Measurements from ENCODE around the gene SHCBP1. TPM values are rescaled to one million over a fixed set of nuclear protein-coding genes. Genes with fewer than 3 reads are reported as not detected.

The SHCBP1 gene
- total RNA-seq, 1 experiment from 2014 or later = 34.6 TPM

DNA sequence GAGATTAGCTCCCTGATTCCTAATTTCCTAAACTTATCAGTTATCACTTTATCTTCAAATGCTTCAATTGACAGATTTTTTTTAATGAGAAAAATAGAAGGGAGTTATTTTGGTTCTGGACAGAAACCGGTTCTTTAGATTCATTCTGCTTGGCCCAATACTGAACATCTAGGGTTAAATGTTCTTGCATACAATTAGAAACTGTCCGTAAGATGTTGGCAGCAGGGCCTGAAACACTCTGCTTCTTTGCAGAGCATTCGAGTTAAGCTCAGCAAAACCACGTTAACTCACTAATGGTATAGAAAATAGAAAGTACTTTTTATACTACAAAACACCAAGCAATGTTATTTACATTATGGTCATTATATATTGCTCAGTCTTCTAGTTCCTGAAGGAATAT lies 7.2 kb downstream of the SHCBP1 start:
- DNase-seq (ENCODE audit: low read depth) = no peak

DNA sequence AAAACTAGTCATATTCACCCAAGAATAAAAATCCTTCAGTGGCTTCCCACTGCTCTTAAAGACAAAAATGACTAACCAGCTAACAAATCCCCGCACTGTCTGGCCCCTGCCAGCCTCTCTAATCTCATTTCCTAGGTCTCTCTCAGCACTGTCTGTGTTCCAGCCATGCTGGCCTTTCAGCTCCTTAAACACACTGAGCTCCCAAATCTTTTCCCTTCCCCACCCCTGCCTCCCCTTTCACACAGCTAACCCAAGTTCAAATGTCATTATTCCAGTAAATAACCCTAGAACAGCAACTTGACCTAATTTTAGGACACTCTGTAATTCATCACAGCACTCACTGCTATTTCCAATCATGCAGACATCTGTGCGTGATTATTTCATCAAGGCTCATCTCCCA lies 7.8 kb downstream of the SHCBP1 start:
- DNase-seq (ENCODE audit: low read depth) = no peak

DNA sequence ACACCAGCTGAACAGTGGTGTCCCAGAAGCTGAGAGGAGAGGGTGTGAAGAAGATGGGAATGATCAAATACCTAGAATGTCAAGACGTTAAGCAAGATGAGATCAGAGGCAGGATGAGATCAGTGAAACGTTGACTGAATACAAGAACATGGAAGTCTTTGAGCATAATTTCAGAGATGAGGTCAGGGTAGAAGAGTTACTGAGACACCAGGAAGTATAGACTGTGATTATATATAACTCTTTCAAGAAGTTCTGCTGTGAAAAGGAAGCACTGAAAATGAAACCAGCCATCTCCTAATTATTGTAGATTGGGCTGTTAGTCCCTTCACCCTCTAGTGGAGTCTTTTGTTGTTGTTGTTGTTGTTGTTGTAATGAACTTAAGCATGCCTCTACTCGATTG lies 9.1 kb downstream of the SHCBP1 start:
- no peak for DNase-seq (ENCODE audit: low read depth)

DNA sequence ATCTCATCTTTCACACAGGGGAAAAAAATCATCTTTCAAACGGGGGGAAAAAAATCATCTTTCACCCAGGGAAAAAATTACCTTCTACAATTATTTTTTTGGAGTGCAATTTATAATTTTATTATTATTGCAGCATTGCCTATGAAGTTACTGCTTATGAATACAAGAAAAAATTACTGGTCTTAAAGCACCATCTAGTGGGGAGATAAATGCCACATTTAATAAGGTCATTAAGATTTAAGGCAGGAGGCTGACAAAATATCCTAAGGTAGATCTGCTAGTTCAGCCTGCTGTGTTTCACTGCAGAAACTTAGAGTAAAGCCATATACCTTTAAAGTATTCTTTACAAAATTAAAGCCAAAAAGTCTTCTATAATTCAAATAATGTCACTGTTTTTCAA lies 13.7 kb downstream of the SHCBP1 start:
- DNase-seq (ENCODE audit: low read depth) = no peak

DNA sequence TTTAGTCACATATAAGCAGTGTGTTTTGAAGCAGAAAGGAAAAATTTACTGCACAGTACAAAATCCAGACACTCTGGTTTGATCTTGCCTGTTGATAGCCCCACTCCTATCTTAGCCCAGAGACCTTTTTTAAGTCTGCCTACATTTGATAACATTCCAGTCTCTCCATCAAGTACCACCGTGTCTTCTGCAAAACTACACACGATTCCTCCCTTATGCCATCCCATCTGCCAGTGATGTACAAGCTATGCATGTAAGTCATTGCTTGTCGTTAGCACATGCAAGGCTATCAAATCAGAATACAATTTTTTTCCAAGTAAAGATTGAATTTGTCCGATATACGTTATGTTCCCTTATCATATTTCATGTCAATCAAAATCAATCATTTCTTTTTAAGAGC lies 14.9 kb downstream of the SHCBP1 start:
- no peak for DNase-seq (ENCODE audit: low read depth)

DNA sequence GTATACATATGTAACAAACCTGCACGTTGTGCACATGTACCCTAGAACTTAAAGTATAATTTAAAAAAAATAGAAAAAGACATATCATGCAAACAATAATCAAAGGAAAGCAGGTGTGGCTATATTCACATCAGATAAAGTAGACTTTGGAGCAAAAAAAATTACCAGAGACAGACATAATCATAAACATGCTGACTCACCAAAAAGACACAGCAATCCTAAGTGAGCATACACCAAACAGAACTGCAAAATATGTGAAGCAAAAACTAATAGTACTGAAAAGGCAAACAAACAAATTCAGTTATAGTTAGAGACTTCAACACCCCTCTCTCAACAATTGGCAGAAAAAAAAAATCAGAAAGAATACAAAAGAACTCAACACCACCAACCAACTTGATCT lies 29.9 kb downstream of the SHCBP1 start:
- no peak for DNase-seq (ENCODE audit: low read depth)

DNA sequence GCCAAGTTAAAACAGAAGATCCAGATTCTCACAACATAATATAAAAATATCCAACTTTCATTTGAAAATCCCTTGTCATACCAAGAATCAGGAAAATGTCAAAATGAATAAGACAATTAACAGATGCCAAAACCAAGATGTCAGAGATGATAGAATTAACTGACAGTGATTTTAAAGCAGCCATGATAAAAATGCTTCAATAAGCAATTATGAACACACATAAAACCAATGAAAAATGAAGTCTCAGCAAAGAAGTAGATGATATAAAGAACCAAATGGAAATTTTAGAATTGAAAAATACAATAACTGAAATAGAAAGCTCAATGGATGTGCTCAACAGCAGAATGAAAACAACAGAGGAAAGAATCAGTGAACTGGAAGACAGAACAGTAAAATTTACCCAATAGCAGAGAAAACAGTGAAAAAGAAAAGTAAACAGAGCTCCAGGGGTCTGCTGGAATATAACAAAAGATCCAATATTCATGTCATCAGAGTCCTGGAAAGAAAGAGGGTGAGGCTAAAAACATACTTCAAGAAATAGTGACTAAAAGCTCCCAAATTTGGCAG lies 35.1 kb downstream of the SHCBP1 start:
- no peak for DNase-seq (ENCODE audit: low read depth)

DNA sequence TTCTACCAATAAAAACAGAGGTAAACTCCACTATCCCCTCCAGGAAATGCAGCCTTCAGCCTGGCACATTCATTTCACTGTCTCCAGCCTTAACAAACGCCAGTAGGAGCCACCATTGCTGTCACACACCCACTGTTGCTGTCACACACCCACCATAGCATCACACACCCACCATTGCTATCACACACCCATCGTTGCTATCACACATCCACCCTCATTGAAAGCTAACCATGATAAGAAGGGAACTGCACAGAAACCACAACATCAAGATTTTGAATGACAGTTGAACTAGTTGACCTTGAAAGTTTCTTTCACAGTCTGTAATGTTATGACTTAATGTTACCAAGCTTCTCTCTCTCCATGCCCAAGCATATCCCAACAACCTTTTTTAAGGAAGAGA lies 38.1 kb downstream of the SHCBP1 start:
- no peak for DNase-seq (ENCODE audit: low read depth)

DNA sequence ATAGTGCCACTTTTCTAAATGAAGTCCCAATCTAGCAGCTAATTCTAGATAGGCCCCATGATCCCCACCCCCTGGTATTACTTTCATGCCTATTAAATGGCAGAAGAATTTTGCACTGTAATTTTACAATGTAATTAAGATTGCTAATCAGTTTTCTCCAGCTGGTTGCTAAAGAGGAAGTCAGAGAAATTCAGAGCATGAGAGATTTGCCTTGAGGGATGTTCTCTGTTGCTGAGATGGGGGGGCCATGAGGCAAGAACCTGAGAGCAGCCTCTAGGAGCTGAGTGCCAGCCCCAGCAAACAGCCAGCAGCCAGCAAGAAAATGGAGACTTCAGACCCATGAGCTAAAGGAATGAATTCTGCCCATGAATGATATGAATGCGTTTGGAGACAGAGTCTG lies 38.9 kb downstream of the SHCBP1 start:
- DNase-seq (ENCODE audit: low read depth) = no peak

DNA sequence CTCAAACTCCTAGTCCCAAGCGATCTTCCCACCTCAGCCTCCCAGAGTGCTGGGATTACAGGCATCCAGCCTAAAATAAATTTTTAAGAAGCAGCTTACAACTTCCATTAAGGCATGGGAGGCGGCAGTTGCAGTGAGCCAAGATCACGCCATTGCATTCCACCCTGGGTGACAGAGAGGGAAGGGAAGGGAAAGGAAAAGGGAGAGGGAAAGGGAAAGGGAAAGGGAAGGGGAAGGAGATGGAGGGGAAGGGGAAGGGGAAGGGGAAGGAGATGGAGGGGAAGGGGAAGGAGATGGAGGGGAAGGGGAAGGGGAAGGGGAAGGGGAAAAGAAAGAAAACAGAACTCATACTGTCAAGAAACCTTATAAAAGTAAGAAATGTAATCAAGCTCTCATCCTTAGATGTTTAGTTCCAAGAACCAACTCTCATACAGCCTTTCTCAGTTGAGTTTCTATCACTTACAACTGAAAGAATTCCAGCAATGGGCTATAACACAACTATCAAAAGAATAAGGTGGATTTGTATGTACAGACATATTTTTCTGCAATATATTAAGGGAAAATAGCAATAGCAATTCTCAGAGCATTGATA lies 43.1 kb downstream of the SHCBP1 start:
- no peak for DNase-seq (ENCODE audit: low read depth)

DNA sequence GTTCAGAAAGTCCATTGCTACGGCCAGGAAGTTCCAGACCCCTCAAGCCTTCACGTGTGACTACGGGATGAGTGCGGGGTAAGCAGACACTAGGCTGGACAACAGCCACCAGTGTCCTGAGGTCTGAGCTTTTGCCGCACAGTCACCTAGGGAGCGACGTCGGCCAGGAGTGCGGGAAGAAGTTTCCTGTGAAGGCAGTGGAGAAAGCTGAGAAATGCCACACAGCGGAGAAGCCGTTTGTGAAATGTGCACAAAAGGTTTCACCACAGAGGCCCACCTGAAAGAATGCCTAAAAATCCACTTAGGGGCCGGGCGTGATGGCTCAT lies 47.4 kb downstream of the SHCBP1 start:
- no peak for DNase-seq (ENCODE audit: low read depth)

DNA sequence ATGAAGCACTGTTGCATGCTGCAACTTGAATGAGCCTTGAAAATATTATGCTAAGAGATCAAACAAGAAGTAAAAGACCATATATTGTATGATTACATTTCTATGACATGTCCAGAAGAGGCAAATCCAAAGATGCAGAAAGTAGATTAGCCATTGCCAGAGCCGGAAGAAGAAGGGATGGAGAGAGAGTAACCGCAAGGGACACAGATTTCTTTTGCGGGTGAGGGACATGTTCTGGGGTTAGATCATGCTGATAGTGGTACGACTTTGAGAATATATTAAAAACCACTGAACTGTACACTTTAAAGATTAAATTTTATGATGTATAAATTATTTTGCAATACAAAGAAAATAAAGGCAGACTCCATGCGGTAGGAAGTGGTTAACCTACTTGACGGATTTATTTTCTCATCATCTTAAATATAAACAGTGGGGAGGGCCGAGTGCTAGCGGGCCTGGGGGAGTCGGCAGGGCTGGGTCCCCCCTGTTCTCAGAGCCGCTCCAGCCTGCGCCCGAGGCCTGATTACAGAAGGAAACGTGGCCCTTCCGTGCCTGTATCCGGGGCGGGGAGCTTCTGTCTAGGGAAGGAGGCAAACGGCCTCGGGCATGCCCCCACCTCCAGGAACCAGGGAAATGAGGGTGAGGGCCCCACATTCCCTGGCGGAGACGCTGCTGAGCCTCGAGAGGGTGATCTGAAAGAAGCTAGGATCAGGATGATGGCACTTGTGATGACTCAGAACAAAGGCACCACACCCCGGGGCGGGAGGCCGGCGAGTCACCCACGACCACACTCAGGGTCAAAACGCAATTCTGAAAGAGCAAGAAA lies 48.0 kb downstream of the SHCBP1 start:
- peak; percentile 80 for DNase-seq (ENCODE audit: low read depth)

DNA sequence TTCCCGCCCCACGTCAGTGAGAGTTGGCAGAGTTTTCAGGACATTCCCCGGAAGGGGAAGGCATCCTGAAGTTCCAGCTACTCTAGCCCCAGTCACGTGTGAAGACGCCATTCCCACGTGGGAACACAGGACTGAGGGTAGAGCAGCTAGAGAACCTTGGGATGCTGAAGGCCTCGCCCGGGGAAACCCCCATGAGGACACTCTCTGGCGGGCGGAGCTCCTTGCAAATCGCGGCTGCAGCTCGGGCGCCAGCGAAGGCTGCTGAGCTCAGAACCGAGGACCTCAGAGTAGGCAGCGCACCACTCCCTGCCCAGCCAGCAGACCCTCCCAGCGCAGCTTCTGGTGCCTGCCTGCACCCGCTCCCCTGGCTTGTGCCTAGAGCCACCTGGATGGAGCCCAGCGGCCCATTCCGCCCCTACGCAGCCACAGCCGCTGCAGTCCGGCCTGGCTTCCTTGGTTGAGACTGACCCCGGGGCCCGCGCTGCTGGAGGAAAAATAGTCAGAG lies 51.9 kb downstream of the SHCBP1 start:
- DNase-seq (ENCODE audit: low read depth) = no peak

DNA sequence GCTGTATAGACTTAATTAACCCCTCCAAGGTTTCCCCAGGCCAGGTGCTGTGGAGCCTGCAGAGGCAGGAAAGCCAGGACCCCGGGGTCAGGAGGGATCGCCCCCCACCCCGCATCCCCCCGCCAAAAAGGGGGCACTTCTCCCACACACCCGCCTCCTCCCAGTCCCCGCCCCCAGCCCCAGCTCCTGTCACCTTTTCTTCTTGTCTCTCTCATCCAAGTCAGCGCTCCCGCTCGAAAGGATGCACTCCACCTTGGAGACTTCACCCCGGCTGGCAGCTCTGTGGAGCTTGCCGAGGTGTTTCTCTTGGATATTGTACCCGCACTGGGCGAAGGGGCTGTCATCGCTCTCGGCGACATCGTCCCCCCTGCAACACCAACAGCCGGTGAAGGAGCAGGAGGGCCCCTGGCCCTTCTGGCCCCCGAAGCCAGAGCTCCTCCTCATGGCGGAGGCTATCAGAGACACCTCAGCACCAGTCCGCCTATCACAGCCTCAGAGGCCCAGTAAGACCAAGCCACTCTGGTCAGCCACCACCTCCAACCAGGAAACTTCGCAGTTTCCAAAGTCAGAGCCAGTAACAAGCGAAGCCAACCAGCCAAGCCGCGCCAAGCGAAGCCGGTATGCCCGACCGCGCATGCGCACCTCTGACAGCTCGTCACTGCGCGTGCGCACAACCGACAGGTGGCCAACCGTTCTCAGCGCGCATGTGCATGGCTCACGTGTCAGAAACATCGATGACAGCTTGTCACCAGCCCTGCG lies 52.5 kb downstream of the SHCBP1 start:
- DNase-seq (ENCODE audit: low read depth) = no peak

DNA sequence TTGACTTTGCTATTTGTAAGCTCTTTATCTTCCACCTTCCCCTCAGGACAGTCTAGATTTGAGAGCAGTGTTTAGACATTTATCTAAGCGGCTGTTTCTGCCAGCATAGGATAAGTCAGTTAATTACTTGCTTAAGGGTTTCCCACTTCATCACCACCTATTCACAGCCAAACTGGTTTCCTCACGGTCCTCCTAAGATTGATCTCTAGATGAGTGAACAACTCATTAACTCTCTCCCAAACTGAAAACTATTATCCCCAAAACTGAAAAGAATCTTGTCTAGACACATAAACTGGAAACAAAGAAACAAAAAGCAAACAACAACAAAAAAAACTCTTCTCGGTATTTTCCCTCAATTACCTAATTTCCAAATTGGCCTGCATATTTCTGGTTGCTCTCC lies 58.2 kb downstream of the SHCBP1 start:
- no peak for DNase-seq (ENCODE audit: low read depth)

DNA sequence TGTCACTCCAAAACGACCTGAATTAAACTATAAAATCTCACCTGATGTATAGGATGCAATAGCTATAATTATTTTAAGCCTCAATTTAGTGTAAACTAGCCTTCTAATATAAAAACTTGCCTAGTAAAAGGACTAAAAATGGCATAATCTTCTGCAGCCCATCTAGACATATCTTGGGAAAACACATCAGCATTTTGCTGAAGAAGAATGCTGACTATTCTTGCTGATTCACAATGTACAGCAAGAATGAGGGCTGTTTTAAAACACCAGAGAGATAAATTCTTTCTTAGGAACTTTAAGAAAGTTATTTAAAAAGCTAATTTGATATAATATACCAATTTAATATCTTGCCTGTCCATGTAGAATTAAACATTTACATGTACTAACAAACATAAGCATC lies 63.2 kb downstream of the SHCBP1 start:
- DNase-seq (ENCODE audit: low read depth) = no peak

DNA sequence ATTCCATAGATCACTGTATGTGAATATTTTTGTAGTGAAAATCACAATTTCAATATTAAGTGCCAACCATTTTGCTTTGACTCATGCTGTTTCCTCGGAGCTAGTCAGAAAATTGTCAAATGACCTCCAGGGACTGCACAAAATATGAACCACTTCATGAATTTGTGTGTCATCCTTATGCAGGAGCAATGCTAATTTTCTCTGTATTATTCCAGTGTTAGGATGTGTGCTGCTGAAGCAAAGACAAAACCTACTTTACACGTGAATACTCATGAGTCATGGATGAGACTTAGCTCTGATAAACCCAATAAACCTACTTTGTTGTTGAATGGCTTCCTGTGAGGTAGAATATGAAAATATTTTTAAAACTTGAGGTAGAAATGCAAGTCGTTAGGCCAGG lies 65.2 kb downstream of the SHCBP1 start:
- DNase-seq (ENCODE audit: low read depth) = peak; percentile 10

DNA sequence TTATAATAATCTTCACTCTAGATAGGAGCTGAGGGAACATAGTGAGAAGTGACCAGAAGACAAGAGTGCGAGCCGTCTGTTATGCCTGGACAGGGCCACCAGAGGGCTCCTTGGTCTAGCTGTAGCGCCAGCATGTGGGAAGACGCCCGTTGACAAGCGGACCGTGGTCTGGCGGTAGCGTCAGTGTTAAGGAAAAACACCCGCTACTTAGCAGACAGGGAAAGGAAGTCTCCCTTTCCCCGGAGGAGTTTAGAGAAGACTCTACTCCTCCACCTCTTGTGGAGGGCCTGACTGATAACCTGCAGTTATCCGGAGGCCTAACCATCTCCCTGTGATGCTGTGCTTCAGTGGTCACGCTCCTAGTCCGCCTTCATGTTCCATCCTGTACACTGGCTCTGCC lies 66.7 kb downstream of the SHCBP1 start:
- DNase-seq (ENCODE audit: low read depth) = peak; percentile 67

DNA sequence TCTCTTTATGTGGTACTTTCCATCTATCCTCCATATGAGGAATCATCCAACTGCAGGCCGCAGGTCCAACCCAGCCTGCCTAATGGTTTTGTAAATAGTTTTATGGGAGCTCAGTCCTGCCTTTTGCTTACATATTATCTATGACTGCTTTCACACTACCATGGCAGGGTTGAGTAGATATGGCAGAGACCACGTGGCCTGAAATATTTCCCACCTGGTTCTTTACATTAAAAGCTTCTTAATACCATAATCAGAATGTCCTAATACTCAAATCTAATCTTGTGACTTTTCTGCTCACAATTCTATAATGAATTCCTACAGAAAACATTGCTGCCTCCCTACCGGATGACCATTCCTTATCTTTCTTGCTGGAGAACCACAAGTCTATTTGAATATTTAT lies 71.7 kb downstream of the SHCBP1 start:
- no peak for DNase-seq (ENCODE audit: low read depth)

Data from Daoy (cell line).